ENCODE measurements around the gene RSU1.

DNA sequence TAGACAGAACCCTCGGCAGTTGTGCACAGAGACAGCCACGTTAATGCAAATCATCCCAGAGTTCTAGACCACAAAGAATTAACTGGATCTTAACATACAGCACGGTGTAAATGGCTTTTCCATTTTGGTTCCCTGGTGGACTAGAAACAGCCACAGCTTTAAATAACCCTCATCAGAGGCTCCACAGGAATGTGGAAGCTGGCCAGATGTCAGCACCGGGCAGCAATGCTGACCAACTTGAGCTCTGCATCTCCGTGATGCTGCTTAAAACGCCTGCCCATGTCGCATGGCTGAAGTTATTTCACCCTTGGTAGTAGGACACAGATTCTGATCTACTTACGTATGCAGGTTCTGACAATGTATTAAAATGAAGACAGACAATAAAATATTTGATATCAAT is 24.5 kb downstream of the RSU1 start:
- TF ChIP-seq POLR2A (IDR thresholded peaks at IDR 0.05; ENCODE audit: low read depth, low read length) (no peak), SPI1 (IDR thresholded peaks at IDR 0.05; ENCODE audit: low read depth, low read length) (no peak), POLR2AphosphoS5 (IDR thresholded peaks at IDR 0.05; ENCODE audit: low read depth, low read length) (no peak)

All from GM12891 (cell line).